ENCODE measurements around the gene ACP1.

DNA sequence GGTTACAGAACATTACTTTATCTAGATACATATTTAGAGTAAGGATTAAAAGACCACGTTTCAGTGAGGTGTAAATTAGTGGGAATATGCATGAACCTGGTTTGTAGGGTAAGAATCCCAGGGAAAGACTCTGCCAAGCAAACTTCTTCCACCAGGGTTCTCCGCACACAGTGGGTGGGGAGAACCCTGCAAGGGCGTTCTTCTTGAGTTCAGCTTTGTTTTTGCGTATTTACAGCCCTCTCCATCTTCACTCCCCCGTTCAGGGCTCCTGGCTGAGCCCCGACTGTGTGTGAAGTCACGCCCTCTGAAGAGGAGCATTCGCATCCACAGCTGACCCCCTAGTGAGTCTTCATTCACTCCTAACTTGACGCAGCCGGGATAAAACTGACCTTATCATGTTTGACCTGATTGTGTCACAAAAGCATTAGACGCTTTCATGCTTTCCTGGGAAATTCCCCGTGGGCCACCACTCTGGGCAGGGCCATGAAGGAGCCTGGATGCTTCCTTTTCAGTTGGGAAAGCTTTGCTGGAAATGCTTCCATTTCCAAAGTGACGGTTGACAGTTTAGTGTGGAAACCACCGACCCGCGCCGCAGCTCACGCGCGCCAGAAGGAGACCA lies 22.1 kb downstream of the ACP1 start:
- TF ChIP-seq, protein P1, sequence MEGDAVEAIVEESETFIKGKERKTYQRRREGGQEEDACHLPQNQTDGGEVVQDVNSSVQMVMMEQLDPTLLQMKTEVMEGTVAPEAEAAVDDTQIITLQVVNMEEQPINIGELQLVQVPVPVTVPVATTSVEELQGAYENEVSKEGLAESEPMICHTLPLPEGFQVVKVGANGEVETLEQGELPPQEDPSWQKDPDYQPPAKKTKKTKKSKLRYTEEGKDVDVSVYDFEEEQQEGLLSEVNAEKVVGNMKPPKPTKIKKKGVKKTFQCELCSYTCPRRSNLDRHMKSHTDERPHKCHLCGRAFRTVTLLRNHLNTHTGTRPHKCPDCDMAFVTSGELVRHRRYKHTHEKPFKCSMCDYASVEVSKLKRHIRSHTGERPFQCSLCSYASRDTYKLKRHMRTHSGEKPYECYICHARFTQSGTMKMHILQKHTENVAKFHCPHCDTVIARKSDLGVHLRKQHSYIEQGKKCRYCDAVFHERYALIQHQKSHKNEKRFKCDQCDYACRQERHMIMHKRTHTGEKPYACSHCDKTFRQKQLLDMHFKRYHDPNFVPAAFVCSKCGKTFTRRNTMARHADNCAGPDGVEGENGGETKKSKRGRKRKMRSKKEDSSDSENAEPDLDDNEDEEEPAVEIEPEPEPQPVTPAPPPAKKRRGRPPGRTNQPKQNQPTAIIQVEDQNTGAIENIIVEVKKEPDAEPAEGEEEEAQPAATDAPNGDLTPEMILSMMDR (IDR thresholded peaks at IDR 0.05): no peak
- TF ChIP-seq POLR2A (IDR thresholded peaks at IDR 0.05): no peak

All from breast epithelium (tissue), 3 donors.